ENCODE data around the gene CFAP45.

The CFAP45 gene

GRCh38 chr1:159848326-159848725 is 51.6 kb downstream of the CFAP45 start:
- no peak for DNase-seq

GRCh38 chr1:159847231-159847630 is 52.7 kb downstream of the CFAP45 start:
- DNase-seq, result no peak

- DNase-seq, result no peak
Measured at GRCh38 chr1:159845751-159846629, 54.0 kb downstream of the CFAP45 start.

- no peak for DNase-seq
Measured at GRCh38 chr1:159843459-159843858, 56.5 kb downstream of the CFAP45 start.

GRCh38 chr1:159841749-159842148 is 58.2 kb downstream of the CFAP45 start:
- DNase-seq, result no peak

- DNase-seq, result no peak
Measured at GRCh38 chr1:159839116-159839849, 60.7 kb downstream of the CFAP45 start.

- DNase-seq, result no peak
Measured at GRCh38 chr1:159838715-159839114, 61.2 kb downstream of the CFAP45 start.

GRCh38 chr1:159835862-159836525 is 64.0 kb downstream of the CFAP45 start:
- no peak for DNase-seq

- DNase-seq, result no peak
Measured at GRCh38 chr1:159835356-159835755, 64.6 kb downstream of the CFAP45 start.

- no peak for DNase-seq
Measured at GRCh38 chr1:159832309-159832708, 67.7 kb downstream of the CFAP45 start.

- DNase-seq, result no peak
Measured at GRCh38 chr1:159831412-159832141, 68.4 kb downstream of the CFAP45 start.

GRCh38 chr1:159830722-159831121 is 69.2 kb downstream of the CFAP45 start:
- no peak for DNase-seq

- peak; percentile 39 for DNase-seq
Measured at GRCh38 chr1:159829822-159830465, 70.0 kb downstream of the CFAP45 start.

- no peak for DNase-seq
Measured at GRCh38 chr1:159829273-159829634, 70.7 kb downstream of the CFAP45 start.

GRCh38 chr1:159828581-159829272 is 71.2 kb downstream of the CFAP45 start:
- no peak for DNase-seq

- DNase-seq, result no peak
Measured at GRCh38 chr1:159828176-159828575, 71.8 kb downstream of the CFAP45 start.

GRCh38 chr1:159827549-159827948 is 72.4 kb downstream of the CFAP45 start:
- DNase-seq, result no peak

GRCh38 chr1:159827102-159827490 is 72.9 kb downstream of the CFAP45 start:
- no peak for DNase-seq

GRCh38 chr1:159826441-159827101 is 73.4 kb downstream of the CFAP45 start, which contains the start of gene SLAMF8:
TSS of gene SLAMF8 (plus strand) at chr1:159826873. CDS start at chr1:159826899, 26 bp downstream.
- DNase-seq, result no peak

- DNase-seq, result no peak
Measured at GRCh38 chr1:159825564-159825963, 74.4 kb downstream of the CFAP45 start.

- DNase-seq, result no peak
Measured at GRCh38 chr1:159823406-159823805, 76.6 kb downstream of the CFAP45 start.

All from NCI-H446 treated with DMSO at 0.1 percent for 48 hours (cell line).